ENCODE data around the gene TOLLIP. TPM values are rescaled to one million over a fixed set of nuclear protein-coding genes. Genes with fewer than 3 reads are reported as not detected.

The TOLLIP gene
- total and polyA plus RNA-seq, 2 of the 8 experiments (the other 6 are each of a cell fraction or from before 2014, with no cell fraction given) = 23.7 to 34.7 TPM

DNA sequence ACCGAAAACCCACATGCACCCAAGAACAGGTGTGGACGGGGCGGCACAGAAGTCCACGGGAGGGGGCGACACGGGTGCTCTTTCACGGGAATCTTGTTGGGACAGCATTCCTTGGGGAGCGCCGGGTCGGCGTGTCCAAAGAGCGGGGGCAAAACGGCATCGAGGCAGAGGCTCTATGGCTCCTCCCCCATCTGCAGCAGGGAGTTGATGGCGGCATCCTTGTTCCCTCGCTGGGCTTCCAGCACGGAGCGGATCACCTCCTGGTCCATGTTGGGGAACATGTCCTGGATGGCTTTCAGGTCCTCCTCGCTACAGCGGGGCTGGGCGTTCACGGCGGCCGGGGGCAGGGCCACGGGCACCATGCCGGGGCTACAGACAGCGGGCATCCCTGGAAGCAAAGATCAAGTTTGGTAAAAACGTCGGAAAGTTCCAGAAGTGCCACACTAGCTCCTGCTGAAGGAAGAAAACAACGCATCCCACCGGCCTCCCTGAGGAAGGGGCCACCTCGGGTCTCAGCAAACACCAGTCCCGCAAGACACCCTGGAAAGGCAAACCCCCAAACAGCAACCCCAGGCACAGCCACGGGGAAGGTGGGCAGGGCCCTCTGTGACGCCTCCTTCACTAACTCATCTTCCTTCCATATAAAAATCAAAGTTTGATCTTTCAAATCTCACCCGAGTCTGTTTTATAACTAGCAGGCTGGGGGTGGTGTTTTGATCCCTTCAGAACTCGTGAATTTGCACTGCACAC is 32.4 kb downstream of the TOLLIP start:
- Histone ChIP-seq H4K8ac (ENCODE audit: extremely low read depth, insufficient read depth, low read length) (no peak overlapping the region), H2BK5ac (ENCODE audit: low read depth, low read length) (no peak overlapping the region), H3K18ac (ENCODE audit: extremely low read depth, low read length) (no peak overlapping the region), H3K23me2 (ENCODE audit: low read depth, low read length) (no peaks in the 10 kb centered on the region), H3K27me3 (replicated peaks in 1 of 4; ENCODE audit: control insufficient read depth in 3 of 4, extremely low read depth in 1 of 4, insufficient read depth in 3 of 4, low read length in 3 of 4) (no peaks in the 10 kb centered on the region), H3K9me3 (ENCODE audit: insufficient read depth in 2 of 2, low read depth in 1 of 2, low read length in 1 of 2) (no peaks in the 10 kb centered on the region; a peak in 1 of 4 replicates), H3K79me2 (ENCODE audit: control insufficient read depth in 1 of 2, insufficient read depth in 2 of 2, low read length in 2 of 2) (no peaks in the 10 kb centered on the region), H3K4me2 (ENCODE audit: insufficient read depth in 1 of 2, low read depth in 2 of 2, low read length in 2 of 2) (no peak overlapping the region), H3K4me3 (ENCODE audit: extremely low read depth in 1 of 4, insufficient read depth in 2 of 4, low read depth in 3 of 4, low read length in 4 of 4) (no peak overlapping the region), H3K27ac (ENCODE audit: low read depth, low read length) (no peak overlapping the region), H4K91ac (replicated peaks; ENCODE audit: insufficient read length, low read length) (no peak overlapping the region), H2BK120ac (replicated peaks; ENCODE audit: low read depth, low read length) (no peak overlapping the region), H3K56ac (replicated peaks; ENCODE audit: insufficient read length, low read depth, low read length) (no peak overlapping the region), H4K20me1 (replicated peaks in 1 of 2; ENCODE audit: control insufficient read depth in 1 of 2, insufficient read depth in 2 of 2, low read length in 2 of 2) (peaks cover 0 to 13% of the 10 kb centered on the region in 2 experiments), H2AK5ac (ENCODE audit: low read depth, low read length) (no peak overlapping the region), H2AFZ (ENCODE audit: low read length) (no peak overlapping the region), H2BK20ac (ENCODE audit: low read length) (no peak overlapping the region), H3K23ac (ENCODE audit: insufficient read length) (no peak overlapping the region), H4K5ac (ENCODE audit: insufficient read length, low read depth, low read length) (no peak overlapping the region), H3K9ac (replicated peaks in 1 of 4; ENCODE audit: extremely low read depth in 1 of 4, low read depth in 3 of 4, low read length in 3 of 4) (no peak overlapping the region), H3K14ac (ENCODE audit: insufficient read length) (no peak overlapping the region), H3K4ac (replicated peaks; ENCODE audit: insufficient read length, low read depth, low read length) (no peak overlapping the region), H3K79me1 (ENCODE audit: low read depth, low read length) (peaks cover 6% of the 10 kb centered on the region; the same call in 1 of the 2 replicates), H3K4me1 (replicated peaks in 1 of 4; ENCODE audit: control insufficient read depth in 3 of 4, insufficient read depth in 4 of 4, low read length in 3 of 4) (no peaks in the 10 kb centered on the region; a peak in 1 of 7 replicates), H2BK12ac (ENCODE audit: low read depth, low read length) (no peak overlapping the region), H3K36me3 (ENCODE audit: control insufficient read depth in 2 of 4, insufficient read depth in 4 of 4, low read length in 3 of 4) (peaks cover 2 to 14% (median 11%) of the 10 kb centered on the region in 4 experiments; a peak in 6 of 8 replicates), H2BK15ac (ENCODE audit: low read length) (no peak overlapping the region)
- TF ChIP-seq, protein P1, sequence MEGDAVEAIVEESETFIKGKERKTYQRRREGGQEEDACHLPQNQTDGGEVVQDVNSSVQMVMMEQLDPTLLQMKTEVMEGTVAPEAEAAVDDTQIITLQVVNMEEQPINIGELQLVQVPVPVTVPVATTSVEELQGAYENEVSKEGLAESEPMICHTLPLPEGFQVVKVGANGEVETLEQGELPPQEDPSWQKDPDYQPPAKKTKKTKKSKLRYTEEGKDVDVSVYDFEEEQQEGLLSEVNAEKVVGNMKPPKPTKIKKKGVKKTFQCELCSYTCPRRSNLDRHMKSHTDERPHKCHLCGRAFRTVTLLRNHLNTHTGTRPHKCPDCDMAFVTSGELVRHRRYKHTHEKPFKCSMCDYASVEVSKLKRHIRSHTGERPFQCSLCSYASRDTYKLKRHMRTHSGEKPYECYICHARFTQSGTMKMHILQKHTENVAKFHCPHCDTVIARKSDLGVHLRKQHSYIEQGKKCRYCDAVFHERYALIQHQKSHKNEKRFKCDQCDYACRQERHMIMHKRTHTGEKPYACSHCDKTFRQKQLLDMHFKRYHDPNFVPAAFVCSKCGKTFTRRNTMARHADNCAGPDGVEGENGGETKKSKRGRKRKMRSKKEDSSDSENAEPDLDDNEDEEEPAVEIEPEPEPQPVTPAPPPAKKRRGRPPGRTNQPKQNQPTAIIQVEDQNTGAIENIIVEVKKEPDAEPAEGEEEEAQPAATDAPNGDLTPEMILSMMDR (IDR thresholded peaks at IDR 0.05; ENCODE audit: control extremely low read depth in 1 of 3, insufficient read depth in 1 of 3, low read depth in 1 of 3, low read length in 3 of 3) = no peak
- TF ChIP-seq KDM1A (IDR thresholded peaks at IDR 0.05; ENCODE audit: borderline replicate concordance, low read length) (no peak), RNF2 (IDR thresholded peaks at IDR 0.05; ENCODE audit: borderline replicate concordance, low read depth, low read length, missing control alignments, poor library complexity, severe bottlenecking) (no peak), CTBP2 (IDR thresholded peaks at IDR 0.05; ENCODE audit: borderline replicate concordance, insufficient read depth, insufficient read length, low read length) (no peak), POLR2AphosphoS5 (IDR thresholded peaks at IDR 0.05; ENCODE audit: low read depth, low read length) (no peak), KDM4A (IDR thresholded peaks at IDR 0.05; ENCODE audit: low read depth, low read length, severe bottlenecking) (no peak)
- TF ChIP-seq, protein P2, sequence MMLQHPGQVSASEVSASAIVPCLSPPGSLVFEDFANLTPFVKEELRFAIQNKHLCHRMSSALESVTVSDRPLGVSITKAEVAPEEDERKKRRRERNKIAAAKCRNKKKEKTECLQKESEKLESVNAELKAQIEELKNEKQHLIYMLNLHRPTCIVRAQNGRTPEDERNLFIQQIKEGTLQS (IDR thresholded peaks at IDR 0.05; ENCODE audit: insufficient read depth, low read depth, low read length) = no peak
- DNase-seq (ENCODE audit: low read depth in 1 of 2, low spot score in 2 of 2) (no peak), FAIRE-seq (no peak)
- 94% methylated on average over 37 of the region's 37 CpGs; no CpG with 5 or more reads in 1 of the 2 experiments for WGBS, 2 experiments (ENCODE audit: extremely low coverage in 1 of 2, insufficient coverage in 1 of 2, insufficient read length in 1 of 2, insufficient replicate concordance in 2 of 2, low coverage in 1 of 2, low lambda C conversion rate in 2 of 2, missing lambda C conversion rate in 1 of 2)
- POLR2A ChIA-PET (ENCODE audit: partially characterized antibody) = interaction anchor here (1.0 kb wide), 1 partner anchor 14 kb away, joined by 3 read pairs; no protein-coding TSS in a partner anchor
- CTCF ChIA-PET (ENCODE audit: partially characterized antibody) = interaction anchor here (0.7 to 2.1 kb wide), 5 partner anchors 10 to 223 kb away, joined by 3 to 6 read pairs (median 3); no protein-coding TSS in a partner anchor
